GM03348 (cell line): ENCODE data around the gene MPIG6B.

ENCODE experiments used
- DNase-seq: peaks from one replicate; pipeline ENCODE4 v3.0.0; 2012; ENCODE audit warnings: low spot score

MPIG6B gene

DNA sequence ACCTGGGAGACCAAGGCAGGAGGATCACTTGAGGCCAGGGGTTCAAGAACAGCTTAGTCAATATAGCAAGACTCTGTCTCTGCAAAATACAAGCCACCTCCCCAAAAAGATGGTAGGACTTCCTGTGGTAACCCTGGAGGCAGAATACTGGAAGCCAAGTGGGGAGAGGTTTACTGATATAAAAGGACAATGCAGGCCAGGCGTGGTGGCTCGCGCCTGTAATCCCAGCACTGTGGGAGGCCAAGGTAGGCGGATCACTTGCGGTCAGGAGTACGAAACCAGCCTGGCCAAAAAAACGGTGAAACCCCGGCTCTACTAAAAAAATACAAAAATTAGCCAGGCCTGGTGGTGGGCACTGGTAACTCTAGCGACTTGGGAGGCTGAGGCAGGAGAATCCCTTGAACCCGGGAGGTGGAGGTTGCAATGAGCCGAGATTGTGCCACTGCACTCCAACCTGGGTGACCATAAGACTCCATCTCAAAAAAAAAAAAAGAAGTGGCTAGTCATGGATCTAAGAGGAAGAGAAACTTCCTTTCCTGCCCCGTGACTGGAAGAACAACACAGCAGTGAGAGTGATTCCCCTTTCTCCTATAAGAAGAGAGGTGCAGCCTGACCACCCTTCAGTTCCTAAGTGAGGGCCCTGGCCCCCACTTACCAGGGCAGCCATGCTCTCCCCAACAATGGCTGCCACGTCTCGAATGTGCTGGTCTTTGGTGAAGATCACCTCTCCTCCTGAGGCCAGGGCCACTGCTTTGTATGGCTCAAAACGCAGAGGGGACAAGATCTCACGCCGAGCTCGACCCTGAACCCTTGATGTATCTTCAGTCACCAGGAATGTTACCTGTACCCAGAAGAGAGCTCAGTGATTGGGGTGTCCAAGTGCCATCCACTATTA lies 45.4 kb downstream of the MPIG6B start:
- DNase-seq: no peak

DNA sequence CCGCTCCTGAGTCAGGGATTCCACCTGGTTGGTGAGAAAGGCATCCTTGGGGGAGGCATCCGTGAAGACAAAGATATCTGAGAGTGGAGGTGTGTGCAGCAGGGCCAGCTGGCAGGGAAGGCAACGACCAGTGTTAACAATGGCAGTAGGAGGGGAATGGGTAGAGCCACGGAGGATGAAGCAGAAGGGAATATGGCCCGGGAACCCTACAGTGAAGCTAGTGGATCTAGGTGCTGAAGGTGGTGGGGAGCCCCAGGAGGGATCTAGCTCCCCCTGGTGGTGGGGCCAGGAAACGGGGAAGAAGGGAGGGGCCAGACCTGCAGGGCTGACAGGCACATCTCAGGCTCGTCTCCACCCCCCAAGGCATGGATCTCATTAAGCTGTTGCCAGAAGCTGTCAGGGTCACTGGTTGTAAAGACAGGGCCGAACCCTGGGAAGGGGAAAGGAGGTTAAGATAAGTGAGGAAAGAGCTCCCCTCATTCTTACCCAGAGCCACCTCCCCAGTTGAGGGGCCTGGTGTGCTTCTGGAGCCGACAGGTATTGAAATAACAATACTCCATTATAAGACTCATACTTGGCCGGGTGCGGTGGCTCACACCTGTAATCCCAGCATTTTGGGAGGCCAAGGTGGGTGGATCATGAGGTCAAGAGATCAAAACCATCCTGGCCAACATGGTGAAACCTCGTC lies 46.7 kb downstream of the MPIG6B start:
- DNase-seq: peak; percentile 92

DNA sequence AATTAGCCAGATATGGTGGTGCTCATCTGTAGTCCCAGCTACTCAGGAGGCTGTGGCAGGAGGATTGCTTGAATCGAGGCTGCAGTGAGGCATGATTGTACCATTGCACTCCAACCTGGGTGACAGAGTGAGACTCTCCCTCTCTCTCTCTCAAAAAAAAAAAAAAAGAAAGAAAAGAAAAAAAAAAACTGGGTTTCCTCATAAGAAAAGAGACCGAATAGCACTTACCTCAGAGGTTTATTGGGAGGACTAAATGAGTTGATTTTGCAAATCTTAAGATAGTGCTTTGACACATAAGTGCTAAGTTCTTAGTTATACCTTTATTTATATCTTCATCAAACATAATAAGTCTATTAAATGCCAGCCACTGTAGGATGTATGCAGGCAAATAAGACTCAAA lies 47.7 kb downstream of the MPIG6B start:
- no peak for DNase-seq

DNA sequence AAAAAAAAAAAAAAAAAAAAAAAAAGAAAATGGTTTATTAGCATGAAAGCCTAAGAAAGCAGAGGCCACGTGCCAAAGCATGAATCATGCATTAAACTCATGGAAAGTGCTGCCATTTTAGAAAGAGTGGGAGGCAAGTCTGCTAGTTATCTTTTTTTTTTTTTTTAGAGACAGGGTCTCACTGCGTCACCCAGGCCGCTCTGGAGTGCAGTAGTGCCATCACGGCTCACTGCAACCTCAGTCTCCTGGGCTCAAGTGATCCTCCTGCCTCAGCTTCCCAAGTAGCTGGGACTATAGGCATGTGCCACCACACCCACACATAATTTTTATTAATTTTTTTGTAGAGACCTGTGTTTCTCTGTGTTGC lies 48.8 kb downstream of the MPIG6B start:
- no peak for DNase-seq

DNA sequence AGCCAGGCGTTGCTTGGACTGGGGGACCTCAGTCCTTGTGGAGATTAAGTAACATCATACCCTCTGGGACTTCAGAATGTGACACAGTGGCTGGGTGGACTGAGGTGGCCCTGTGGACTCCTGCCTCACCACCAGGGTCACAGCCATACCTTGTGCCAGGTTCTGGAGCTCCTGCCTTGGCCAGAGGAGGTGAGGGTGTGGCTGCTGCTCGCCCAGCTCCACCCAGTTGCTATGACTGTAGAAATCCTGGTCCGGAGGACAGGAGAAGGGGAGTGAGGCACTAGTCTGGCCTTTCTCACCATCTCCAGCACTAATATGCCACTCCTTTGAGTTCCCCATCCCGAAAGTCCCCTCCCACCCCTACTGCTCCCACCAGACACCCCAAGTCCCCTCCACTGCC lies 52.0 kb downstream of the MPIG6B start:
- no peak for DNase-seq

DNA sequence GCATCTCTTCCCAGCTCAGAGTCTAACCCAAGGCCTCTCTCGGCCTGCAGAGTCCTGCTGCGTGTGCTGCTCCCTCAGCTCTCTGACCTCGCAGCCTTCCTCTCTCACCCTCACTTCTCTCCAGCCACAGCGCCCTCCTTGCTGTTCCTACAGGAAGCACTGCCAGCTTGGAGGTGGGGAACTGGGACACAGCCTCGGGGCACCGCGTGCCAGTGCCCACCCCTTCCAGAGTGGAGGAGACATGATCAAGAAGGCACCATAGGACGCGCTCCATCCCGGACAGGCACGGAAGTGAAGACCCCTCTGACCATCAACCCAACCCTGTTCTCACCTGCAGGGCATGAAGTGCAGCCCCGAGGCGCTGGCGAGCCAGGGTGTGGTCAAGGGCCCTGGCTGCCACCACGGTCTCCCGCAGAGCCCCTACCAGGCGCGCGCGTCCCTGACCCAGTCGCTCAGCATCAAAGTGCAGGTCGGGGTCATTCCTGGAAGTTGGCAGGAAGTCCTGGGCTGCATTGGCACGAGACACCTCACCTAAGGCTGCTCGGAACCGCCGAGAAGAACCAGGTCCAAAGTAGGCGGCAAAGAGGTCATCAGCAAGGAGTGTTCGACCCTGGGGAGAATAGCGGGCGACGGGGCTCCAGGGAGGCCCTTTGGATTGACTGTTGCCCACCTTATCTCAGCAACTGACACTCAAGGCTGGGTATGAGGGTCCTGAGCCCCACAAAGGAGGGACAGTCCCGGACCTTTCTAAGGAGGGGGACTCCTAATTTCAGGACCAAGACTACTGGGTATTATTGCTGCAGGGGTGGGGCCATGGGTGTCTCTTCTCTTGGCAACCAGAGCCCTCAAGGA lies 52.7 kb downstream of the MPIG6B start:
- no peak for DNase-seq
